Measurements from ENCODE around the gene ARHGEF3.

The ARHGEF3 gene

DNA sequence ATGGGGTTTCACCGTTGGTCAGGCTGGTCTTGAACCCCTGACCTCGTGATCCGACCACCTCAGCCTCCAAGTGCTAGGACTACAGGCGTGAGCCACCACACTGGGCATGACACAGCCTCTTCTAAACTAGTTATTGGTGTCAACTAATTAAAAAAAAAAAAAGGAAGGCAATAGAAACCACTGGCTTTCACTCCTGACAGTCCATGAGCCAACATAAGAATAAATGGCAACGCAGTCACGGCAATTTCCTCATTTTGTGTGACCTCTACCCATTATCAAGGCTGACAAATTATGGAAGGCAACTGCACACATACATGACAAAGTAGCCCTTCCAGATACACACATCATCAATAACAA is 5.9 kb downstream of the ARHGEF3 start:
- H3K9me3 ChIP-seq (ENCODE audit: low read length) = no peaks in the 10 kb centered on the region
- H4K20me1 ChIP-seq (ENCODE audit: insufficient read depth, low read length) = no peaks in the 10 kb centered on the region
- TF ChIP-seq EZH2 (IDR thresholded peaks at IDR 0.05; ENCODE audit: borderline replicate concordance, low read length) = no peak
- no peaks in the 10 kb centered on the region for H3F3A ChIP-seq (ENCODE audit: insufficient read depth, low read length)
- H3K27me3 ChIP-seq (ENCODE audit: insufficient read depth, low read length) = no peaks in the 10 kb centered on the region
- no peak overlapping the region for H2AFZ ChIP-seq (ENCODE audit: low read length)
- no peak overlapping the region for H3K4me3 ChIP-seq (ENCODE audit: low read depth, low read length, poor library complexity, severe bottlenecking)
- H3K9me2 ChIP-seq (ENCODE audit: low read depth, low read length) = no peaks in the 10 kb centered on the region
- peaks cover 12% of the 10 kb centered on the region for H3K4me1 ChIP-seq (ENCODE audit: insufficient read depth, low read length, severe bottlenecking)
- no peak overlapping the region for H3K4me2 ChIP-seq (ENCODE audit: low read length)
- H3K9ac ChIP-seq (ENCODE audit: low read length) = no peak overlapping the region
- no peak overlapping the region for H3K27ac ChIP-seq (ENCODE audit: low read depth, low read length, poor library complexity, severe bottlenecking)
- H3K36me3 ChIP-seq (ENCODE audit: insufficient read depth, low read length) = no peaks in the 10 kb centered on the region
- no peaks in the 10 kb centered on the region for H3K79me2 ChIP-seq (ENCODE audit: insufficient read depth, low read length)

DNA sequence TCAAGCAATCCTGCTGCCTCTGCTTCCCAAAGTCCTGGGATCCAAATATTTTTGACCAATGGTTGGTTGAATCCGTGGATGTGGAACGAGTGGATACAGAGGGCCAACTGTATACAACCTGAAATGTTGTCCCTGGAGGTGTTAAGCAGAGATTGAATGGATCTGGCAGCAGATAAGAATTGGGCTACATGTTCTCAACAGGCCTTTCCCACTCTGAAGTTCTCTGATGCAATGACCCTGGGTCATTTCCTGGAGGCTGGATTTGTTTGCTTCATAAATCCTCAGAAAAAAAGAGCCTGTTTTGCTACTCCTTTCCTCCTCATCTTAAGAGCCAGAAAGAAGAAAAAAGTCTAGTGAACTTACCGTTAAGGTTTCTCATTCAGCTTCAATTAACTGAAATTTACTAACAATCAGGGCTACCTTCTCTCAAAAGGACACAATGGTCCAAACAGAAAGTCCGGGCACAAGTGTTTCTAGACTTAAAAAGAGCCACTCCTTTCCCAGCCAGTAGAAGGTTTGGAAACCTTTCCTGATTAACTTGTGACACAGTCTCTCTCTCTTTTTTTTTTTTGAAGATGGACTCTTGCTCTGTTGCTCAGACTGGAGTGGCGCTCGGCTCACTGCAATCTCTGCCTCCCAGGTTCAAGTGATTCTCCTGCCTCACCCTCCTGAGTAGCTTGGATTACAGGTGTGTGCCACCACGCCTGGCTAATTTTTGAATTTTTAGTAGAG is 6.5 kb downstream of the ARHGEF3 start:
- H3K4me1 ChIP-seq (ENCODE audit: insufficient read depth, low read length, severe bottlenecking) = peaks cover 7% of the 10 kb centered on the region
- TF ChIP-seq EZH2 (IDR thresholded peaks at IDR 0.05; ENCODE audit: borderline replicate concordance, low read length) (no peak), CTCF (IDR thresholded peaks at IDR 0.05; ENCODE audit: low read length) (no peak)
- H4K20me1 ChIP-seq (ENCODE audit: insufficient read depth, low read length) = no peaks in the 10 kb centered on the region
- no peaks in the 10 kb centered on the region for H3K36me3 ChIP-seq (ENCODE audit: insufficient read depth, low read length)
- no peak overlapping the region for H2AFZ ChIP-seq (ENCODE audit: low read length)
- H3K27me3 ChIP-seq (ENCODE audit: insufficient read depth, low read length) = no peaks in the 10 kb centered on the region
- no peaks in the 10 kb centered on the region for H3K79me2 ChIP-seq (ENCODE audit: insufficient read depth, low read length)
- H3K4me2 ChIP-seq (ENCODE audit: low read length) = no peak overlapping the region
- no peak overlapping the region for H3K27ac ChIP-seq (ENCODE audit: low read depth, low read length, poor library complexity, severe bottlenecking)
- no peaks in the 10 kb centered on the region for H3K9me3 ChIP-seq (ENCODE audit: low read length)
- no peak overlapping the region for H3K9ac ChIP-seq (ENCODE audit: low read length)
- H3K9me2 ChIP-seq (ENCODE audit: low read depth, low read length) = no peaks in the 10 kb centered on the region
- no peak overlapping the region for H3K4me3 ChIP-seq (ENCODE audit: low read depth, low read length, poor library complexity, severe bottlenecking)
- H3F3A ChIP-seq (ENCODE audit: insufficient read depth, low read length) = no peaks in the 10 kb centered on the region

- no peak overlapping the region for H3K4me3 ChIP-seq (ENCODE audit: low read depth, low read length, poor library complexity, severe bottlenecking)
- no peak overlapping the region for H2AFZ ChIP-seq (ENCODE audit: low read length)
- H3K27me3 ChIP-seq (ENCODE audit: insufficient read depth, low read length) = no peaks in the 10 kb centered on the region
- no peaks in the 10 kb centered on the region for H3F3A ChIP-seq (ENCODE audit: insufficient read depth, low read length)
- H4K20me1 ChIP-seq (ENCODE audit: insufficient read depth, low read length) = no peaks in the 10 kb centered on the region
- no peak overlapping the region for H3K4me2 ChIP-seq (ENCODE audit: low read length)
- H3K9ac ChIP-seq (ENCODE audit: low read length) = no peak overlapping the region
- TF ChIP-seq CTCF (IDR thresholded peaks at IDR 0.05; ENCODE audit: low read length) (no peak), EZH2 (IDR thresholded peaks at IDR 0.05; ENCODE audit: borderline replicate concordance, low read length) (no peak)
- no peaks in the 10 kb centered on the region for H3K79me2 ChIP-seq (ENCODE audit: insufficient read depth, low read length)
- no peaks in the 10 kb centered on the region for H3K9me2 ChIP-seq (ENCODE audit: low read depth, low read length)
- H3K4me1 ChIP-seq (ENCODE audit: insufficient read depth, low read length, severe bottlenecking) = no peaks in the 10 kb centered on the region
- no peaks in the 10 kb centered on the region for H3K9me3 ChIP-seq (ENCODE audit: low read length)
- no peak overlapping the region for H3K27ac ChIP-seq (ENCODE audit: low read depth, low read length, poor library complexity, severe bottlenecking)
- H3K36me3 ChIP-seq (ENCODE audit: insufficient read depth, low read length) = no peaks in the 10 kb centered on the region
Measured at GRCh38 chr3:56792193-56792592, 9.6 kb downstream of the ARHGEF3 start.
